Stimulated activated CD8-positive, alpha-beta memory T cell treated with anti-CD3 and anti-CD28 coated beads, Interleukin-2, amount 100 ng/mL, for 1 hour (primary cell): ENCODE results near the gene PCDH12.

Experiments used
- DNase-seq, 2 donors: peaks; one replicate each; pipeline ENCODE4 v3.0.0-alpha.2; 2020; ENCODE audit warnings: low read depth in 2 of 2

The PCDH12 gene

GRCh38 chr5:141966275-141966962, 8.4 kb upstream of the PCDH12 start:
- no peak for DNase-seq

- no peak for DNase-seq
Measured at GRCh38 chr5:141965071-141965470, 7.1 kb upstream of the PCDH12 start.

- DNase-seq, result no peak
Measured at GRCh38 chr5:141963701-141964100, 5.7 kb upstream of the PCDH12 start.

GRCh38 chr5:141961466-141961865, 3.5 kb upstream of the PCDH12 start:
- DNase-seq, result no peak

GRCh38 chr5:141960449-141961323, 2.7 kb upstream of the PCDH12 start:
- DNase-seq, result peak; percentile 81 to 82

GRCh38 chr5:141960018-141960417, 2.0 kb upstream of the PCDH12 start:
- DNase-seq, result no peak

- DNase-seq, result no peak
Measured at GRCh38 chr5:141958546-141959172, 657 bp upstream of the PCDH12 start.

- DNase-seq, result no peak
Measured at GRCh38 chr5:141957367-141957996, 520 bp downstream of the PCDH12 start.

GRCh38 chr5:141954194-141954593, 3.8 kb downstream of the PCDH12 start:
- no peak for DNase-seq

- no peak for DNase-seq
Measured at GRCh38 chr5:141952020-141952419, 6.0 kb downstream of the PCDH12 start.

- DNase-seq, result no peak
Measured at GRCh38 chr5:141951332-141951781, 6.6 kb downstream of the PCDH12 start.

- DNase-seq, result no peak
Measured at GRCh38 chr5:141950207-141951005, 7.6 kb downstream of the PCDH12 start.

GRCh38 chr5:141949511-141949910, 8.5 kb downstream of the PCDH12 start:
- DNase-seq, result no peak

GRCh38 chr5:141948812-141949211, 9.2 kb downstream of the PCDH12 start:
- DNase-seq, result no peak

- DNase-seq, result no peak
Measured at GRCh38 chr5:141947316-141947715, 10.7 kb downstream of the PCDH12 start.

GRCh38 chr5:141945511-141946051, 12.4 kb downstream of the PCDH12 start:
- DNase-seq, result no peak

- no peak for DNase-seq
Measured at GRCh38 chr5:141944076-141944475, 13.9 kb downstream of the PCDH12 start.

- DNase-seq, result no peak
Measured at GRCh38 chr5:141942185-141942857, 15.7 kb downstream of the PCDH12 start.

GRCh38 chr5:141941779-141942178, 16.2 kb downstream of the PCDH12 start:
- no peak for DNase-seq

GRCh38 chr5:141941307-141941706, 16.7 kb downstream of the PCDH12 start:
- no peak for DNase-seq
